H54 (cell line): Measurements from ENCODE around the gene ADGRB2.
A peak's percentile ranks its signal among the peaks of the same experiment; 100 is the strongest.

Source experiments
- DNase-seq: peaks from one replicate; pipeline ENCODE4 v3.0.0; 2011; ENCODE audit warnings: low spot score, mixed read lengths; ENCODE audit not compliant: insufficient read length
- FAIRE-seq: peaks from 3 replicates; lab custom pipeline; 2011; peaks lifted over from hg19 to GRCh38; lab: Jason Lieb, UNC
- POLR2A ChIP-seq: IDR thresholded peaks from 2 replicates; pipeline ENCODE4 v1.6.1; 2011; ENCODE audit warnings: low read depth, mild to moderate bottlenecking, low read length

The ADGRB2 gene

GRCh38 chr1:31750858-31751510 is 13.2 kb downstream of the ADGRB2 start:
- FAIRE-seq (no peak), DNase-seq (no peak)
- no peak for TF ChIP-seq POLR2A

GRCh38 chr1:31749785-31750735 is 14.1 kb downstream of the ADGRB2 start:
- no peak for FAIRE-seq
- no peak for DNase-seq
- TF ChIP-seq POLR2A = no peak

GRCh38 chr1:31748365-31748764 is 15.8 kb downstream of the ADGRB2 start:
- no peak for FAIRE-seq
- DNase-seq = no peak
- TF ChIP-seq POLR2A = no peak

- TF ChIP-seq POLR2A = no peak
- no peak for FAIRE-seq
- DNase-seq = no peak
Measured at GRCh38 chr1:31747304-31747703, 16.8 kb downstream of the ADGRB2 start.

GRCh38 chr1:31746687-31747086 is 17.5 kb downstream of the ADGRB2 start:
- no peak for TF ChIP-seq POLR2A
- FAIRE-seq (no peak), DNase-seq (no peak)

GRCh38 chr1:31745946-31746670 is 18.0 kb downstream of the ADGRB2 start:
- TF ChIP-seq POLR2A = no peak
- no peak for FAIRE-seq
- DNase-seq = no peak

GRCh38 chr1:31745096-31745945 is 18.8 kb downstream of the ADGRB2 start:
- FAIRE-seq (no peak), DNase-seq (peak; percentile 88)
- TF ChIP-seq POLR2A = no peak

- DNase-seq = no peak
- no peak for TF ChIP-seq POLR2A
- no peak for FAIRE-seq
Measured at GRCh38 chr1:31744165-31744888, 19.8 kb downstream of the ADGRB2 start.

- TF ChIP-seq POLR2A = no peak
- FAIRE-seq (no peak), DNase-seq (no peak)
Measured at GRCh38 chr1:31742462-31743212, 21.5 kb downstream of the ADGRB2 start.

GRCh38 chr1:31739346-31739745 is 24.8 kb downstream of the ADGRB2 start:
- FAIRE-seq (no peak), DNase-seq (no peak)
- no peak for TF ChIP-seq POLR2A

GRCh38 chr1:31736675-31737074 is 27.5 kb downstream of the ADGRB2 start:
- DNase-seq = no peak
- no peak for TF ChIP-seq POLR2A
- no peak for FAIRE-seq

- TF ChIP-seq POLR2A = no peak
- FAIRE-seq (no peak), DNase-seq (no peak)
Measured at GRCh38 chr1:31735571-31735970, 28.6 kb downstream of the ADGRB2 start.
